ENCODE data around the gene BMP8A. TPM values are rescaled to one million over a fixed set of nuclear protein-coding genes. Genes with fewer than 3 reads are reported as not detected.
"Not testable (repeated sequence)": the region's sequence is repeated elsewhere in the genome, so short reads cannot be mapped to it uniquely, and the experiment has no call there.

BMP8A gene
- polyA plus RNA-seq, 1 experiment = 0.05 TPM

DNA sequence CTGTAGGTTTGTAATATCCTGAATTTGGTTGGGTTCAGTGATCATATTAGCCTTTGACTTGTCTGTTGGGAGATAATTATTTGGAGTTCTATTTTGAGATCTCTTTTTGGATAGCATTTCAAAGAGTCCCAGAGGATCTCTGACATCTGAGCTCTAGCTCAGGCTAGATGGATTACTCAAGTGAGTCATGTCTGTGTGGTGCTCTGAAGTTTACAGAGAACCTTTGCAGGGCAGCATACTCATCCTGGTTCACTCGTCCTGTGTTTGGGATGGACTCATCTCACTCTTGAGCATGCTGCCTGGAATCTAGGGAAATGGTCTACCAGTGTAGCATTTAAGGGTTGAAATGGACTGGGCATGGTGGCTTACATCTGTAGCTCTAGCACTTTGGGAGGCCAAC, 29.4 kb upstream of the BMP8A start:
- ChIA-PET CTCF (interaction anchor here (0.7 kb wide), 1 partner anchor 166 kb away, joined by 3 read pairs; no protein-coding TSS in a partner anchor), POLR2A (no interaction called here)
- no peaks in the 10 kb centered on the region for H3K27me3 ChIP-seq (ENCODE audit: control insufficient read depth, insufficient read depth, low read length)
- DNase-seq (ENCODE audit: low read depth) = no peak
- no peak for TF ChIP-seq CTCF (IDR thresholded peaks at IDR 0.05; ENCODE audit: insufficient read depth, low read depth, low read length)
- no peak overlapping the region for H3K4me3 ChIP-seq (ENCODE audit: low read depth, low read length)
- H3K36me3 ChIP-seq (ENCODE audit: control insufficient read depth, insufficient read depth, low read length) = peaks cover 40% of the 10 kb centered on the region

DNA sequence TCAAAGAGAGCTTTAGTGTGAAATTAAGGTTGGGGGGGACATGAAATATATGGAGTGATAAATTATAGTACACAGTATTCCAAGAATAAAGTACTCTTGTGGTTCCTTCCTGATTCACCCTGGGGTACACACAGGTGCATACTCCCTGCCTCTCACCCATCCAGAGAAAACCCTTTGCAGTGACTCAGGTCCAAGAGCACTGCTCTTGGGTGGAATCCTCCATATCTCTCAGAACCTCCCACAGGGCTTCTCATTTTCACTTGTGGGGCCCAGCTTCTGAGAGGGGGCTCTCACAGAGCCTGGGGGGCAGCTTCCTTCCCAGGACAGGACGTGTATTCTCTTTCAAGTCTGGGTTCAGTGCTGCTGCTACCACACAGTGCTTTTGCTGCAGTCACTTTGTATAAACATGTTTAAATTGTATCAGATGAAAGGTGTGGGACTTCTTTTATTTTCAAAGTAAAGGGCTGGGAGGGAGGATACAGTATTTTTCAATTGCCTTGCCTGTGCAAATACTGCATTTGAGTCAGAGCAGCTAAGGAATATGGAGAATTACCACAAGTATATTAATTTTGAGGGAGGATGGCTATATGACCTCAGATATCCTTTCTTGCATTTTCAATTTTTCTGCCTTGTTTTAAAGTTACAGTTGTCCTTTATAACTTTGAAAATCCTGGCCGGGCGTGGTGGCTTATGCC, 24.9 kb upstream of the BMP8A start:
- TF ChIP-seq CTCF (IDR thresholded peaks at IDR 0.05; ENCODE audit: insufficient read depth, low read depth, low read length) = no peak
- ChIA-PET POLR2A (no interaction called here), CTCF (interaction anchor here (0.6 to 1.4 kb wide), 4 partner anchors 28 to 85 kb away, joined by 3 read pairs; no protein-coding TSS in a partner anchor)
- no peak for DNase-seq (ENCODE audit: low read depth)
- Histone ChIP-seq H3K4me3 (ENCODE audit: low read depth, low read length) (no peak overlapping the region), H3K27me3 (ENCODE audit: control insufficient read depth, insufficient read depth, low read length) (no peaks in the 10 kb centered on the region), H3K36me3 (ENCODE audit: control insufficient read depth, insufficient read depth, low read length) (peaks cover 32% of the 10 kb centered on the region)

DNA sequence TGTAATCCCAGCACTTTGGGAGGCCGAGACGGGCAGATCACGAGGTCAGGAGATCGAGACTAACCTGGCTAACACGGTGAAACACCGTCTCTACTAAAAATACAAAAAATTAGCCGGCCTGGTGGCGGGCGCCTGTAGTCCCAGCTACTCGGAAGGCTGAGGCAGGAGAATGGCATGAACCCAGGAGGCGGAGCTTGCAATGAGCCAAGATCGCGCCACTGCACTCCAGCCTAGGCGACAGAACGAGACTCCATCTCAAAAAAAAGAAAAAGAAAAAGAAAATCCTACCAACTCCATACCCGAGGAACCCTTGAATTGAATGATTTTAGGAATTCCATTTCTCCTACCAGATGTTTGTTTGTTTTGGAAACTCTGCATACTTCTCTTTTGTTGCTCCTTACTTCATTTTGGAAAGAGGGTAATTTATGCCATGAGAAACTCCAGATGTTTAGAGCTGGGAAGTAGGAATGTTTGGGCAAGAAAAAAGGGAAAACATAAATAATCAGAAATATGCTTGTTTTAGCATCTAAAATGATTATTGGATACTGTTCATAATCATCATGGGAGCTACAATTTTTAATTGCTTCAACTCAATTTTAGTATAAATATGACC, 24.2 kb upstream of the BMP8A start:
- peaks cover 28% of the 10 kb centered on the region for H3K36me3 ChIP-seq (ENCODE audit: control insufficient read depth, insufficient read depth, low read length)
- CTCF ChIA-PET = interaction anchor here (0.7 to 1.3 kb wide), 2 partner anchors 27 to 72 kb away, joined by 3 to 5 read pairs; no protein-coding TSS in a partner anchor
- DNase-seq (ENCODE audit: low read depth); H3K4me3 ChIP-seq (ENCODE audit: low read depth, low read length); POLR2A ChIA-PET; H3K27me3 ChIP-seq (ENCODE audit: control insufficient read depth, insufficient read depth, low read length): not testable (repeated sequence)

GRCh38 chr1:39469150-39469549, 22.3 kb upstream of the BMP8A start:
- CTCF ChIA-PET = interaction anchor here (1.6 kb wide), 1 partner anchor 35 kb away, joined by 3 read pairs; no protein-coding TSS in a partner anchor
- POLR2A ChIA-PET = no interaction called here
- TF ChIP-seq CTCF (IDR thresholded peaks at IDR 0.05; ENCODE audit: insufficient read depth, low read depth, low read length) = no peak
- DNase-seq (ENCODE audit: low read depth) = no peak
- H3K4me3 ChIP-seq (ENCODE audit: low read depth, low read length) = no peak overlapping the region
- H3K27me3 ChIP-seq (ENCODE audit: control insufficient read depth, insufficient read depth, low read length) = no peaks in the 10 kb centered on the region
- peaks cover 22% of the 10 kb centered on the region for H3K36me3 ChIP-seq (ENCODE audit: control insufficient read depth, insufficient read depth, low read length)

GRCh38 chr1:39470040-39470439, 21.4 kb upstream of the BMP8A start:
- Histone ChIP-seq H3K36me3 (ENCODE audit: control insufficient read depth, insufficient read depth, low read length) (peaks cover 21% of the 10 kb centered on the region), H3K4me3 (ENCODE audit: low read depth, low read length) (no peak overlapping the region), H3K27me3 (ENCODE audit: control insufficient read depth, insufficient read depth, low read length) (no peaks in the 10 kb centered on the region)
- ChIA-PET POLR2A (no interaction called here), CTCF (interaction anchor here (1.3 to 1.9 kb wide), 3 partner anchors 36 to 250 kb away, joined by 3 to 8 read pairs (median 4); no protein-coding TSS in a partner anchor)
- no peak for DNase-seq (ENCODE audit: low read depth)
- no peak for TF ChIP-seq CTCF (IDR thresholded peaks at IDR 0.05; ENCODE audit: insufficient read depth, low read depth, low read length)
